NB4 (cell line): ENCODE results near the gene UBE2L5.

Experiments
- POLR2A ChIP-seq: IDR thresholded peaks from 2 replicates; pipeline ENCODE4 v1.6.1; 2011; ENCODE audit warnings: mild to moderate bottlenecking; ENCODE audit not compliant: insufficient read length; ENCODE audit errors: extremely low read depth
- TF ChIP-seq, protein P1 (sequence below): IDR thresholded peaks from one replicate; pipeline ENCODE4 v1.5.1; 2012; ENCODE audit warnings: low read depth, low read length

DNA sequence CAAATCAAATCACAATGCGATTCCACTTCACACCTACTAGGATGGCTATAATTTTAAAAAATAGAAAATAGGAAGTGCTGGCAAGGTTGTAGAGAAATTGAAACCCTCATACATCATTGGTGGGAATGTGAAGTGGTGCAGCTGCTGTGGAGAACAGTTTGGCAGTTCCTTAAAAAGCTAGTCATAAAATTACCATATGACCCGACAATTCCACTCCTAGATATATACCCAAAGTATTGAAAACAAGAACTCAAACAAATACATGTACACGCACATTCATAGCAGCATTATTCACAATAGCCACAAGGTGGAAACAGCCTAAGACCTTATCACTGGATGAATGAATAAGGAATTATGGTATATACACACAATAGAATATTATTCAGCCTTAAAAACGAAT, 31.4 kb downstream of the UBE2L5 start:
- TF ChIP-seq, protein P1, sequence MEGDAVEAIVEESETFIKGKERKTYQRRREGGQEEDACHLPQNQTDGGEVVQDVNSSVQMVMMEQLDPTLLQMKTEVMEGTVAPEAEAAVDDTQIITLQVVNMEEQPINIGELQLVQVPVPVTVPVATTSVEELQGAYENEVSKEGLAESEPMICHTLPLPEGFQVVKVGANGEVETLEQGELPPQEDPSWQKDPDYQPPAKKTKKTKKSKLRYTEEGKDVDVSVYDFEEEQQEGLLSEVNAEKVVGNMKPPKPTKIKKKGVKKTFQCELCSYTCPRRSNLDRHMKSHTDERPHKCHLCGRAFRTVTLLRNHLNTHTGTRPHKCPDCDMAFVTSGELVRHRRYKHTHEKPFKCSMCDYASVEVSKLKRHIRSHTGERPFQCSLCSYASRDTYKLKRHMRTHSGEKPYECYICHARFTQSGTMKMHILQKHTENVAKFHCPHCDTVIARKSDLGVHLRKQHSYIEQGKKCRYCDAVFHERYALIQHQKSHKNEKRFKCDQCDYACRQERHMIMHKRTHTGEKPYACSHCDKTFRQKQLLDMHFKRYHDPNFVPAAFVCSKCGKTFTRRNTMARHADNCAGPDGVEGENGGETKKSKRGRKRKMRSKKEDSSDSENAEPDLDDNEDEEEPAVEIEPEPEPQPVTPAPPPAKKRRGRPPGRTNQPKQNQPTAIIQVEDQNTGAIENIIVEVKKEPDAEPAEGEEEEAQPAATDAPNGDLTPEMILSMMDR = peak; percentile 30
- no peak for TF ChIP-seq POLR2A
